ENCODE results near the gene RPS6KL1.

RPS6KL1 gene

DNA sequence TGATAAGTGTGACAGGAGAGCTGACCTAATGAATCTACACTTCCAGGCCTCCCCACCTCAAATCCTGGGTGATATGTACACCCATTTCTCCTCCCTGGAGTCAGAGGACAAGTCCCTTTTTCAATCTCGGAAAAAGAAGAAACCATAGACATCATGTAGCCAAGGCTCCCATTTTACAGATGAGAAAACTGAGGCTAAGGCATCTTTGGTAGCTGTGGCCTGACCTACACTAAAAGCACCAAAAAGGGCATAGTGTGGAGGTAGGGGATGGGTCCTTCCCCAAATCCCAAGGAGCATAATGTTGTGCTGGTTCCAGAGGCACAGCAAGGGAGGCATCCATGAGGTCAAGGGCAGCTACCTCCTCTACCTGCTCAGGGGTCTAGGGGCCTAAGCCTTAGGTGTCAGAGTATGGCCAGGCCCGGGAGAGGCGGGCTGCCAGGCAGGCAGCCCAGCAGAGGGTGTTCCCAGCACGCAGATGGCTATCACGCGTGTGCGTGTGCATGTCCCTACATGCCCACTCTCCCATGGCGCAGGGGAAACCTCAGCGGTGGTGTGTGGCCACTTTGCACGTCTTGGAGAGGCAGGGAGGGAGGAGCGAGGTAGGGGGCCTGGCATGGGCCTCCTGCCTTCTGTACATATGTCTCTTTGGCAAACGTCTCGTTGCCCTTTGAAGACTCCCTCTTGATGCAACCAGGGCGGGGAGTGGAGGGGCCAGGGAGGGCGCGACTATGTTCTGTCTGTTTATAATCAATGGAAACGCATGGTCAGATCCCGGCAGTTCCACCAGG, 29.8 kb upstream of the RPS6KL1 start:
- no peak for DNase-seq (ENCODE audit: low read depth, low spot score)

DNA sequence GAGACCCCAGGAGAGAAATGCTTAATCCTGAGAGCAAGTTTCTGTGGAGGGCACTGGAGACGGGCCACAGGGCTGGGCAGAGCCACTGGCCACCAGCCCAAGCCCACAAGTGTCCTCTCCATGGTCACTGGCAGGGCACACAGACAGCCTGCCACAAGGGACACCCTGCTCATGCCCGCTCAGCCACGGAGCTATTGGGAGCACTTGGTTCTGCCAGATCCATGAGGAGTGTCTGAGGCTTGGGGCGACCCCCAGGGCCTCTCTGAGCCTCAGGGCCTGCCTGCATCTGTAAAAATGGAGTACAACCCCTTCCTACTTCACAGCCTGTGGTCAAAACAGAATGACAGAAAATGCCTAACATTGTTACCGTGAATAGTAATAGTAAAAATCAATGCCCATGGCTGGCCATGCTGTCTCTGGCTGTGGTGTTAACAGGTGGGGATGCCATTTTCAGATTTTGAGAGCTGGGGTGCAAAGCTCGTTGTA, 29.2 kb upstream of the RPS6KL1 start:
- no peak for DNase-seq (ENCODE audit: low read depth, low spot score)

GRCh38 chr14:74951443-74952179, 28.6 kb upstream of the RPS6KL1 start:
- DNase-seq (ENCODE audit: low read depth, low spot score), result no peak

- no peak for DNase-seq (ENCODE audit: low read depth, low spot score)
Measured at GRCh38 chr14:74950795-74951442, 27.9 kb upstream of the RPS6KL1 start.

GRCh38 chr14:74949859-74950573, 27.0 kb upstream of the RPS6KL1 start:
- DNase-seq (ENCODE audit: low read depth, low spot score), result no peak

GRCh38 chr14:74949191-74949601, 26.1 kb upstream of the RPS6KL1 start:
- no peak for DNase-seq (ENCODE audit: low read depth, low spot score)

DNA sequence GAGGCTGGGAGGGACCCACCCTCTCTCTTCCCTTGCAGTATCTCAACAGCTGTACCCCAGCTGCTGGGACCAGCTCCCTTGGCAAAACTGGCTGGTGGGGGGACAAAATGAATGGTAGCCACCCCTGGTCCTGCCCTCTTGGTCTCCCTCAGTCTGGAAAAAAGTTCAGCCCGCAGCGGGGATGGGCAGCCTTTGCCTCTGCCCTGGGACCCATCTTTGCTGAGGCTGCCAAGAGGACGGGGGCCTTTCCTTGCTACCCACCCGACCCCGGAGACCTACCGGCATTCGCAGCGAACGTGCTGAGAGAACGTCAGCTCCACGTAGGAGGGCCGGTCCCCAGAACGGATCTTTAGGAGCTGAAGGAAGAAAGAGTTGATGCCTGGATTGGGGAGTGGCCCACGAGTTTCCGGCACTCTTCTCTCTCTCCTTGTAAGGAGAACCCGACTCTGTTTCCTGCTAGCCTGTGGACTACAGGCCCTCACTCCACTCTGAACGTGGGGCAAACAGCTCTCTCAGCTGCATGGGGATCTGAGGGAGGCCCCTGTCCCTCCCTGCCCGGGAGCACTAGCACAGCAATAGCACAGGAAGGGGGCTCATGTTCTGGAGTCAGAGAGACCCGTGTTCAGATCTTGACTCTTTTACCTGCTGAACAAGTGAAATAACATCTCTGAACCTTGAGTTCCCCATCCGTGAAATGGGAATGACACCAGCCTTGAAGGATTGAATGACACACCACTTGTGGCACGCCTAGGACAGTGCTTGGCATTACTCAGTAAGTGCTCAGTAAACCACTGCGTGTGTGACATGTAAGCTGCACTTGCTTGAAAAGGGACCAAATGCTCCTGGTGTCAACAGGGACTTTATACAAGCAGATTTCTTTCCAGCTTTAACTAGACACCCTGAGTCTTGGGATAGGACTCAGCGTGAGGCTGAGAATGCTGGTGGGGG, 25.4 kb upstream of the RPS6KL1 start:
- no peak for DNase-seq (ENCODE audit: low read depth, low spot score)

DNA sequence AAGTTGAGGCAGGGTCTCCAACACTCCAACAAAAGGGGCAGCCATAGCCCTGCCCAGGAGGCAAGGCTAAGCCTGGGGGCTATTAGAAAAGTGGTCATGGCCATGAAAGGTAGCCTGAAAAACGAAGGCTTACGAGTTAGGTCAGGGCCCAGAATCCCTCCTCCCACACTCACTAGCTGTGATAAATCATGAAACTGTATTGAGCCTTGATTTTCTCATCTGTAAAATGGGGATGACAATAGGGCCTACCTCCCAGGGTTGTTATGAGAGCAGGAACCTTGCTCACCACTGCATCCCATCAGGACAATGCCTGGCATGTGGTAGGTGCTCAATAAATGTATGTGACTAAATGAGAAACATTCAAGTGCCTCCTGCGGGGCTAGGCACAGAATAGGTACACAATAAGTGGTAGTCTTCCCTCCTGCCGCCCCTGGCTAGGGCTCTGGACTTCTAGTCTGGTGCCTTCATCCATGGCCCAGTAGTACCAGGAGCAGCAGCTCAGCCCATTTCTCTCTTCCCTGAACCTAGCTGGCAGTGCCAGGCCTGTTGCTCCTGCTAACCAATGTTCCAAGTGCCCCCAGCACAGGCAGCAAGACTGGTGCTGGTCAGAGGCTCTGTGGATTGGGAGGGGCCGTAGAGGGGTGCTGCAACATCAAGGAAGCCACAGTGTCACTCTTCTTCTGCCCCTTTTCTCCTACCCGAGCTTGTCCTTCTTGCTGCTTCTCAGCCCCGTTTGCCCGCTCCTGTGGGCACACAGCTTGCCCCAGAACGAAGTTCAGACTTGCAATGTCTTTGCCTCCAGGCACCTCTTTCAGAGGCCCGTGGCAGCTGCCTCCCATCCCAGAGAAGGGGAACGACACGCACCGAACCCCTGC, 24.5 kb upstream of the RPS6KL1 start:
- no peak for DNase-seq (ENCODE audit: low read depth, low spot score)

DNA sequence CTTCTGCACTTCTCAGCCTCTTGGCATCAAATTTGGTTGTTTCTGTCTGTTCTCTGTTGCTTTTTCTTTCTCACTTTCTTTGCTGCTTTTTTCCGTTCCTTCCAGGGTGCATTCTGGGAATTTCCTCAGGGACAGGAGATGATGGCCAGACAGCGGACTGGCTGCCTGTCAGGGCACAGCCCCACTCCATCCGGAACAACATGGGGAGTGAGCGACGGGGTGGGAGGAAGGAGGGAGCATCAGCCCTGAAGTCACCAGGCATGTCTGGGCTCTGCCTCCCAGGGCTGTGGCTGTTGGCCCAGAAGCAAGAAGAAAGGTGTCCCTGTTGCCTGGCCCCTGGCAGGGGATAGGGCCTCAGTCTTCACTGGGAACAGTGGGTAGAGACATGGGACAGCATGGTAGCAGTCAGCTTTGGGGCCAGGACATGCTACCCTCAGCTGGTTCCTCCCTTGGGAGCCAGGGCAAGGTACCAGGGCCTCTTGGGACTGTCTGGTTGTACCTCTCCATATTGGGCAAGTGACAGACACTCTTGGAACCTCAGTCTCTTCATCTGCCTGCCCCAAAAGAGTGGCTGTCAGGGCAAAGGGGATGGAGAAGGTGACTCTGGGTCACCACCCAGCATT, 23.7 kb upstream of the RPS6KL1 start:
- DNase-seq (ENCODE audit: low read depth, low spot score), result no peak

DNA sequence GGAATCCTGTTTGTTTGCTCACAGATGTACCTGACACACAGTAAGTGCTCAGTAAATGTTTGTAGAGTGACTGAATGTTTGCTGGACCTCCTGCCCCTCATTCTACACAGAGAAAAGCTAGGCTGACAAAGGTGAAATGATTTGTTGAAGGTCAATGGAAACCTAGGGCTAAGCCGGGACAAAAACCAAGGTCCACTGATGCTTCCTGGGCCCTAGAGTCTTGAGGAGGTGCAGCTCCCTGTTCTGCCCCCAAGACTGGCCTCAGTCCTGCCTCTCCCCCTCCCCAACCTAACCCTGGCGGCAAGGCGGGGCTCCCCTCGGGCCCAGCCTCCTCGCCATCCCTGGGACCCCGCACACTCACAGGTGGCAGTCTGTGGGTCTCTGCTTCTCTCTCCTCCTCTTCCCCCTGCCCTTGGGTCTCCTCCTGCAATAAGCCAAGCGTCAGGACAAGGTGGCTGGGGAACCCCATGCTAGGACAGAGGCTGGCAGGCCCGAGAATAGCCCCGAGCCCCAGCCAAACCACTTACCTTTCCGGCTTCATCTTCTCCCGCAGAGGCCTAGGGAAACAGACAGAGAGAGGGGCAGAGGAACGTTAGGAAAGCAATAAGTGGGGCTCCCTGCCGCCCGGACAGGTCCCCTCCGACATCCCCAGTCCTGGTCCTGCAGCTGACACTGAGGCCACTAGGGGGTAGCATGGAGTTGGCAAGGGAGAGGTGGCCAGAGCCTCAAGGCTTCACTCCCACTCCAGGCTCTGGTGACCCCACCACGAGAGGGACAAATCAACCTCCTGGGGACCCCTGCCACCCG, 23.0 kb upstream of the RPS6KL1 start:
- peak; percentile 54 for DNase-seq (ENCODE audit: low read depth, low spot score)

- DNase-seq (ENCODE audit: low read depth, low spot score), result no peak
Measured at GRCh38 chr14:74945261-74945851, 22.3 kb upstream of the RPS6KL1 start.

- DNase-seq (ENCODE audit: low read depth, low spot score), result no peak
Measured at GRCh38 chr14:74942608-74943007, 19.5 kb upstream of the RPS6KL1 start.

- no peak for DNase-seq (ENCODE audit: low read depth, low spot score)
Measured at GRCh38 chr14:74942181-74942580, 19.1 kb upstream of the RPS6KL1 start.

GRCh38 chr14:74941676-74942097, 18.6 kb upstream of the RPS6KL1 start:
- no peak for DNase-seq (ENCODE audit: low read depth, low spot score)

GRCh38 chr14:74940956-74941565, 18.0 kb upstream of the RPS6KL1 start:
- DNase-seq (ENCODE audit: low read depth, low spot score), result no peak

GRCh38 chr14:74938531-74939495, 15.8 kb upstream of the RPS6KL1 start:
- no peak for DNase-seq (ENCODE audit: low read depth, low spot score)
